Fibroblast of skin of abdomen (primary cell): ENCODE data around the gene RAG1. TPM values are rescaled to one million over a fixed set of nuclear protein-coding genes. Genes with fewer than 3 reads are reported as not detected.
"Not testable (repeated sequence)": the region's sequence is repeated elsewhere in the genome, so short reads cannot be mapped to it uniquely, and the experiment has no call there.

Experiments
- DNase-seq: peaks from one replicate; pipeline ENCODE4 v3.0.0-alpha.2; 2013
- polyA plus RNA-seq, 2 experiments: library from polyadenylated mRNA; unstranded; fragments of 120-200 nt; gene quantifications; one replicate each; pipeline ENCODE4 v1.2.1, GENCODE V29; 2013; ENCODE audit not compliant: insufficient read length in 2 of 2

RAG1 gene
- polyA plus RNA-seq (2013, experiment 1 of 2; ENCODE audit: insufficient read length): 0.76 TPM
- polyA plus RNA-seq (2013, experiment 2 of 2; ENCODE audit: insufficient read length): 0.66 TPM

DNA sequence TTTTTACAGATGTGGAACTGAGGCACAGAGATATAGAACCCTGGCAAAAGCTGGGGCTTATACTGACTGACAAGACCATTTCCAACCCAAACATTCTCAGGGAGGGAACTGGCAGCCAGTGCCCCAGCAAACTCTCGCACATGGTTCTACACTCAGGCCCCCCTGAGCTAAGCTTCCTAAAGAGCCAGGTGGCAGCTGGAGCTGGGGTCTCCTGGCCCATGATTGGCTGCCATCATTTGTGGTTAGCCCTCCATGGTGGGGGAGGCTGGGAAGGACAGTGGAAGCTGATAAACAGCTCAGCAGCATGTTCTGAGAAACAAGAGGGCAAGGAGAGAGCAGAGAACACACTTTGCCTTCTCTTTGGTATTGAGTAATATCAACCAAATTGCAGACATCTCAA lies at the start of gene RAG1:
Gene RAG1 (plus strand): TSS at position 314 of the 400 bp plus-strand sequence. CDS start 5,298 bp downstream, outside the sequence.
- DNase-seq: no peak

DNA sequence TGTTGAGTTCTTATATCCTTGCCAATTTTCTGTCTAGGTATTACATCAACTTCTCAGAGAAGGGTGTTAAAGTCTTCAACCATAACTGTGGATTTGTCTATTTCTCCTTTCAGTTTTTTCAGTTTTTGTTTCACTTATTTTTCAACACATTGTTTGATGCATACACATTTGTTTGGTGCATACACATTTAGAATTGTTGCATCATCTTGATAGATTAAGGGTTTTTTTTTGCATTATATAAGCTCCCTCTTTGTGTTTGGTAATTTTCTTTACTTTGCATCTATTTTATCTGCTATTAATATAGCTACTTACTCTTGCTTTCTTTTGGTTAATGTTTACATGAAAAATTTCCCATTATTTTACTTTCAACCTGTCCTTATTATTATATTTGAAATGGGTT lies 37.0 kb upstream of the RAG1 start:
- no peak for DNase-seq

DNA sequence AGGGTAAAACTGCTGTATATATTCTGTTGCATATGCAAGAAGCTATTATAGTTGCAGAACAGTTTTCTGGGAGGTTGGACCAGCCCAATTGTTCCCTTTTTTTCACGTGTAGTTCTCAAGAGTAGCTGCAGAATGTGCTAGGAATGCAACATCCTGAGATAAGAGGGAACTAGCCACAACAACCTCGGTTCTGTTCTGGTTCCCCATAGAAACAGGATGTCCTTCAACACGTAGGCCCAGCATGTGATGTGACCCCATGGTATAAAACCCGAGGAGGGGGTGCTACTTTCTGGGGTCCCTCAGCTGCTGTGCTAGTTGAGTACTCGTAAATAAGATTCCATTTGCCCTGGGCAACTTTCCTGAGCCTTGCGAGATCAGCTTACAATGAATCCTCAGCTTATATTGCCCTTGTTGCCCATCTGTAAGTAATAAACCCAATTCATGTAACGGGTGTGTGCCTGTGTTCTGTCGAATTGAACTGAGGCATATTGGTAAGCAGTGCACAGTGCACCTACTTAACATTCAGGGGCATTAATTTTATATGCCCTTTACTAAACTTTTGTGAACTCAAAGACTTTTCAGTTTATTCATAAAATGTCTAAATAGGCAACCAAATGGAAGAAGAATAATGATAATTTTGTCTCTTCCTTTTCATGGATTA lies 34.7 kb upstream of the RAG1 start:
- no peak for DNase-seq

DNA sequence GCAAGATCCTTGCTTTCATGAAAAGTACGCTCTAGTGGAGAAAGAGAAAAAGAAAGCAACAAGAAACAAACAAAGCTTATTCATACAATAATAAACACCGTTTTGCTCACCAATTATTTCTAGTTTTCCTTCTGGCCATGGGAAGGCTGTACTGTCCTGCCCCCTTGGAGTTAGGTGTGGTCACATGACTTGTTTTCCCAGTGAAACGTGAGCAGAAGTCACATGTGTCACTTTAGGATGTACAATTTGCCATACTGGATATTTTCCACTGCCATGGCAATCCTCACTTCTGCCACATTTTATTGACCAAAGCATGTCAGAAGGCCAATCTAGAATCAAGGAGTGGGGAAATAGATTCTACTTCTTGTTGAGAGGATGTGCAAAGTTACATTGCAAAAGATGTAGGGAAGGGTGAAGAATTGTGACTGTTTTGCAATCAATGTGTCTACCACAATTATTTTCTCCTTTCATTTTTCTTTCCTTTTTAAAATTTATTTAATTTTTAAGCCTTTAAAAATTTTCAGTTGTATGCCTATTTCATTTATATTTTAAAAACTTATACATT lies 33.4 kb upstream of the RAG1 start:
- no peak for DNase-seq

DNA sequence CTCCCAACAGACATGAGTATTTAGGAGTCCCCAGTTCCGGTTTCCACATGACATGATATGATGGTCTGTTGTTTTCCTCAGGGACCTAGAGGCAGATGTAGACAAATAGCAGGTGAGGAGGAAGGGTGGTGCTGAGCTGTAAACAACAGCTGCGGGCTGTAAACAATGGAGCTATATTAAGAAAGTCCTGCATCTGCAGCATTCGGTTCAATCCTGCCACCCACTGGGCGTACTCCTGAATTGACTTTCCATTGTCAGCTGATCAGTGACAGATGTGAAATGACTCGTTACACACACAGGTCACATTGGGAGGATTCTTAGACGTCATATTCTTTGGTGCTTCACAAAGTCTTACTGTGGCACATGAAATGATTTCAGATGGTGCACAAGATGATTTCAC lies 26.8 kb upstream of the RAG1 start:
- peak; percentile 25 for DNase-seq

DNA sequence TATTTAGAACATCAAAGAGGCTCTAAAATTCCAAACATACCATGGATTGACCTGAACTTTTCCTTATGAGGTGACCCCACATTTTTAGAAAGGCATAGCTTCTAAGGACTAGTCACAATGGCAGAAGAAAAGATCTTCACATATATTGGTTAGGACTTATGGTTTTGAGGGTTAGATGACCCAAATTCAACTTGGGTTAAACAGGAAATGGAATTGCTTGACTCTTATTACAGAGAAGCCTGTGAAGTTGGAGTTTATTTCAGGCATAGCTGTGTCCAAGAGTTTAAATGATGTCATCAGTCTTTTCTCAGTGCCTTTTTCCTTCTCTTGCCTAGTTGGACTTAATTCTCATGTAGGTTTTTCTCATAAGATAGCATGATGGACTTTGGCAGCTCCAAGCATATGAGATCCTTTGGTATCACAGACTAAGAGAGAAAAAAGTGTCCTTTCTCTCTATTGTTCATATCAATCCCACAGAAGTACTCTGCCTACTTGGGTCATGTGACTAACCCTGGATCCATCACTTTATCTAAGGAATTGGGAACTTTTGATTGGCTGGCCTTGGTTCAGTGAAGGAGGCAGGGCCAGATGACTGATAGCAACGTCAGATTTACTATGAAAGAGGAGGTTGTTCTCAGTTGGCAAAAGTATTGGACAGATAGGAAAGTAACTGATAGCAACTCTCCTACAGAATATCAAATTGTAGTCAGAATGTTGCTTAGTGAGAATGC lies 17.3 kb upstream of the RAG1 start:
- no peak for DNase-seq

DNA sequence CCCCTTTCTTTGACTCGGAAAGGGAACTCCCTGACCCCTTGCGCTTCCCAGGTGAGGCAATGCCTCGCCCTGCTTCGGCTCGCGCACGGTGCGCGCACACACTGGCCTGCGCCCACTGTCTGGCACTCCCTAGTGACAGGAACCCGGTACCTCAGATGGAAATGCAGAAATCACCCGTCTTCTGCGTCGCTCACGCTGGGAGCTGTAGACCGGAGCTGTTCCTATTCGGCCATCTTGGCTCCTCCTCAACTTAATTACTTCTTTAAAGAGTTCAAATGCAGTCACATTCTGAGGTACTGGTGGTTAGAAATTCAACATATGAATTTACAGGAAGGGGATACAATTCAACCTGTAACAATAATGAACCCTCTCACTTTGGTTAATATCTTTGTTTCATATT lies 10.4 kb upstream of the RAG1 start:
- not testable (repeated sequence) for DNase-seq

DNA sequence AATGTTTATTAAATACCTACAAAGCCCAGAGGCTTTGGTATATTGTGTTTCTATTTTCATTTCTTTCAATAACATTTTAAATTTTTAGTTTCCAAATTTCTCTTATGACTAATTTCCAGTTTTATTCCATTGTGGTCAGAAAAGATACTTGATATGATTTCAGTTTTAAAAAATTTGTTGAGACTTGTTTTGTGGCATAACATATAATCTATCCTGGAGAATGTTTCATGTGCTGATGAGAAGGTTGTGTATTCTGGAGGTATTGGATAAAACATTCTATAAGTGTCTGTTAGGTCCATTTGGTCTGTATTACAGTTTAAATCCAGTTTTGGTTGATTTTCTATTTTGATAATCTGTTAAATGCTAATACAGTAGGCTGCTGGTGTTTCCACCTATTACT lies 9.8 kb upstream of the RAG1 start:
- no peak for DNase-seq

DNA sequence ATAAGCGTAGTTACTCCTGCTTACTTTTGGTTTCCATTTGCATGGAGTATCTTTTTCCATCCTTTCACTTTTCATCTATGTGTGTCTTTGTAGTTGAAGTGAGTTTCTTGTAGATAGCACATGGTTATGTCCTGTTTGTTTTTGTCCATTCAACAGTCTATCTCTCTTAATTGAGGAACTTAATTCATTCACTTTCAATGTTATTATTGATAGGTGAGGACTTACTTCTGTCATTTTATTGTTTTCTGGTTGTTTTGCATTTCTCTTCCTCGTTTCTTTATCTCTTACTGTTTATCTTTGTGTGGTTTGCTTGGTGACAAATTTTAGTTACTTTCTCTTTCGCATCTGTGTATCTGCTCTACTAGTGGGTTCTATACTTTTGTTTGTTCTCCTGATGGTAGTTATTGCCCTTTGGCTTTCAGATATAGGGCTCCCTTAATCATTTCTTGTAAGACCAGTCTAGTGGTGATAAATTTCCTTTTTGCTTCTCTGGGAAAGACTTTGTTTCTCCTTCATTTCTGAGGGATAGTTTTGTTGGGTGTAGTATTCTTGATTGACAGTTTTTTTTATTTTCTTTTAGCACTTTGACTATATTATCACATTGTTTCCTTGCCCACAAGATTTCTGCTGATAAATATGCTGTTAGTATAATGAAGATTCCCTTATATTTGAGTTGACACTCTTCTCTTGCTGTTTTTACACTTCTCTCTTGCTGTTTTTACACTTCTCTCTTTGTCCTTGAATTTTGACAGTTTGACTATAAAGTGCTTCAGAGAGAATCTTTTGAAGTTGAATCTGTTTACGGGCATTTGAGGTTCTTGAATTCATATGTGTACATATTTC lies 9.0 kb upstream of the RAG1 start:
- DNase-seq: no peak

DNA sequence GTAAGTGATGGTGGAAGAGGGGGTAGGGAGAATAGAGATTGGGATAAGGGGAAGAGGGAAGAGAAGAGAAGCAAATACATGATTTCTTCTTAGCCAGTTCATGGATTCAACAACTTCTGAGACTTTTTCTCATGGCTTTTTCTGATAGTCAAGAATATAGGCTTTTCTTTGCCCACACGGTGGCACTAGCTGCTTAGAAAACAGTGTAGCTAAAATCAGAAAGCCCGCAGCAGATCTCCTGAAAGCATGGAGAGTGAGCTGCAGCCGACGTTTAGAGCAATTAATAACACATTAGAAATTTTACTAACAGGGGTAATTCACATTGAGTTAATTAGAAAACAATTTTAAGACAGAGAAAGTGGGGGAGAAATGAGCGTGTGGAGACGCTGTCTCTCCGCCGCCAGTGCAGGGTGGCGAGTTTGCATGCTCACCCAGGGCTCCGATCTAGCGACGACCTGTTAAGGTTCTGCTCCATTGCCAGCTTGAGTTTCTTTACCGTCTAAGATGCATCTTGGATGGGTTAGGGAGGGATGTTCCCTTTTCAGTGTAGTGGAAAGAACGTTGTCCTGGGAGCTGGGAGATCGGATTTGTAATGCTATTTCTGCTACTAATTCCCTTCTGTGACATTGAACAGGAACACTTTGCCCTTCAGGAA lies 3.3 kb upstream of the RAG1 start:
- DNase-seq: peak; percentile 61

DNA sequence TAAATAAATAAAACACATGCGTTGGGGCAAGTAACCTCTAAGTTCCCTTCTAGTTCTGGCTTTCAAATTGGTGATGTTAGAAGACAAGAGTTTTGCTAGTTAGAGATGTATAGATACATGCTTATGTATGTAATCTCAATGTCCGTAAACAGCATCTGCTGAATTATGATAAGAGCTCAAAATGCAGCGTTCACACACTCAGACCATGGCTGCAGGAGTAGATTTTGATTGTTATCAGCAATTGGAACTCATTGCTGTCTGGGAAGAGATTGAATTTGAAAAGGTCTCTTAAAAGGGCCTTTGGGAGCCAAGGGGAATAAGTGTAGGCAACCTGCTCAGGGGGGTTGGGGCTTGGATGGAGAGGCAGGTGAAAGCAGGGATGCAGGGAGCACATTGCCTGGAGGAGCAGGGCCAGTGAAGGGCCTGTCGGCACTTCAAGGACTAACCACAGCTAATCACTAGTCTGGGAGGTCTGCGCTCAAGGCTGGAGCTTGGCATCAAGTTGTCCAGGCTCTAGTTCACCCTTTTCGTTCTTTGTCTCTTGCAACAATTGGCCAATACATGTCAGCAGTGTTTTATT lies 2.7 kb upstream of the RAG1 start:
- DNase-seq: no peak

DNA sequence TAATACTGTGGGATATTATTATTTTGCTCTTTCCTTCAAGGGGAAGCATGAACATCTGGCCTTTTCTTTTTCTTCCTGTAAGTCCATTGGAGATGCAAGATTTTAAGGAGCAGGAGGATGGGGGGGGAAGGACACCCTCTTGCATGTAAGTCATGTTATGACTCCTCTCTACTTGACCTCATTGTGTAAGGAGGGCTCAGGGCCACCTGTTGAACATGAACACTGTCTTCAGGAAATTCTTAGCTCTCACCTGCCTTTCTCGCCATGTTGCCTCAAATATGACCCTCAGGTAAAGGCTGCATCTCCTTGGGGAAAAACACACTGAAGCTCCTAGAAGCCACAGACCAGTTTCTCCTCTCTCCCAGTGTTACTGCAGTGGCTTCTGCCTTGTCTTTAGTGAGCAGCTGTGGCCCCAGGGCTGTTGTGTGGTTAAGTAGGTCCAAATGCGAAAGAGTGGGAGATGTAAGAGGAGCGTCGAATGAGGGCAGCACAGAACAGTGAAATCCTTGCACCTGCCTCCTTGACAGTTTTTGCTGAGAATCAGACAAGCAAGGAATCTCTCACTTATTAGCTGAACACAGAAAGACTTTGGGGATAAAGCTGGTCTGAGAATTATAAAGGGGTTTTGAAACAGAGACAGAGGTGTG lies 1.3 kb upstream of the RAG1 start:
- DNase-seq: no peak

DNA sequence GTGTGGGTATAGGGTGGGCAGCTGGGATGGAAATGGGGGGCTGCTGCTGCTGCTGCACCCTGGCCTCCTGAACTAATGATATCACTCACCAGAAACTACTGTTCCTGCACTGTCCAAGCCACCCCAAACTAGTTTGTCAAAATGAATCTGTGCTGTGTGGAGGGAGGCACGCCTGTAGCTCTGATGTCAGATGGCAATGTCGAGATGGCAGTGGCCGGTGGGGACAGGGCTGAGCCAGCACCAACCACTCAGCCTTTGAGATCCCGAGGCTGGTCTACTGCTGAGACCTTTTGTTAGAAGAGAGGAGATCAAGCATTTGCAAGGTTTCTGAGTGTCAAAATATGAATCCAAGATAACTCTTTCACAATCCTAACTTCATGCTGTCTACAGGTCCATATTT lies 1.3 kb downstream of the RAG1 start:
- no peak for DNase-seq

DNA sequence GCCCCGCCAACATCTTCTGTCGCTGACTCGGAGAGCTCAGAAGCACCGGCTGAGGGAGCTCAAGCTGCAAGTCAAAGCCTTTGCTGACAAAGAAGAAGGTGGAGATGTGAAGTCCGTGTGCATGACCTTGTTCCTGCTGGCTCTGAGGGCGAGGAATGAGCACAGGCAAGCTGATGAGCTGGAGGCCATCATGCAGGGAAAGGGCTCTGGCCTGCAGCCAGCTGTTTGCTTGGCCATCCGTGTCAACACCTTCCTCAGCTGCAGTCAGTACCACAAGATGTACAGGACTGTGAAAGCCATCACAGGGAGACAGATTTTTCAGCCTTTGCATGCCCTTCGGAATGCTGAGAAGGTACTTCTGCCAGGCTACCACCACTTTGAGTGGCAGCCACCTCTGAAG lies 6.7 kb downstream of the RAG1 start:
- DNase-seq: no peak

DNA sequence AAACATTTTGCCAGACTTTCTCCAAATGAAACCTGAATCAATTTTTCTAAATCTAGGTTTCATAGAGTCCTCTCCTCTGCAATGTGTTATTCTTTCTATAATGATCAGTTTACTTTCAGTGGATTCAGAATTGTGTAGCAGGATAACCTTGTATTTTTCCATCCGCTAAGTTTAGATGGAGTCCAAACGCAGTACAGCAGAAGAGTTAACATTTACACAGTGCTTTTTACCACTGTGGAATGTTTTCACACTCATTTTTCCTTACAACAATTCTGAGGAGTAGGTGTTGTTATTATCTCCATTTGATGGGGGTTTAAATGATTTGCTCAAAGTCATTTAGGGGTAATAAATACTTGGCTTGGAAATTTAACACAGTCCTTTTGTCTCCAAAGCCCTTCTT lies 9.6 kb downstream of the RAG1 start:
- no peak for DNase-seq

DNA sequence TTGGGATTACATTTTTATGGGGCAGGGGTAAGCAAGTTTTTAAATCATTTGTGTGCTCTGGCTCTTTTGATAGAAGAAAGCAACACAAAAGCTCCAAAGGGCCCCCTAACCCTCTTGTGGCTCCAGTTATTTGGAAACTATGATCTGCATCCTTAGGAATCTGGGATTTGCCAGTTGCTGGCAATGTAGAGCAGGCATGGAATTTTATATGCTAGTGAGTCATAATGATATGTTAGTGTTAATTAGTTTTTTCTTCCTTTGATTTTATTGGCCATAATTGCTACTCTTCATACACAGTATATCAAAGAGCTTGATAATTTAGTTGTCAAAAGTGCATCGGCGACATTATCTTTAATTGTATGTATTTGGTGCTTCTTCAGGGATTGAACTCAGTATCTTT lies 10.1 kb downstream of the RAG1 start:
- DNase-seq: peak; percentile 71

DNA sequence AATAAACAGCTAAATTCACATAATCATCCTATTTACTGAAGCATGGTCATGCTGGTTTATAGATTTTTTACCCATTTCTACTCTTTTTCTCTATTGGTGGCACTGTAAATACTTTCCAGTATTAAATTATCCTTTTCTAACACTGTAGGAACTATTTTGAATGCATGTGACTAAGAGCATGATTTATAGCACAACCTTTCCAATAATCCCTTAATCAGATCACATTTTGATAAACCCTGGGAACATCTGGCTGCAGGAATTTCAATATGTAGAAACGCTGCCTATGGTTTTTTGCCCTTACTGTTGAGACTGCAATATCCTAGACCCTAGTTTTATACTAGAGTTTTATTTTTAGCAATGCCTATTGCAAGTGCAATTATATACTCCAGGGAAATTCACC lies 10.7 kb downstream of the RAG1 start:
- peak; percentile 11 for DNase-seq

DNA sequence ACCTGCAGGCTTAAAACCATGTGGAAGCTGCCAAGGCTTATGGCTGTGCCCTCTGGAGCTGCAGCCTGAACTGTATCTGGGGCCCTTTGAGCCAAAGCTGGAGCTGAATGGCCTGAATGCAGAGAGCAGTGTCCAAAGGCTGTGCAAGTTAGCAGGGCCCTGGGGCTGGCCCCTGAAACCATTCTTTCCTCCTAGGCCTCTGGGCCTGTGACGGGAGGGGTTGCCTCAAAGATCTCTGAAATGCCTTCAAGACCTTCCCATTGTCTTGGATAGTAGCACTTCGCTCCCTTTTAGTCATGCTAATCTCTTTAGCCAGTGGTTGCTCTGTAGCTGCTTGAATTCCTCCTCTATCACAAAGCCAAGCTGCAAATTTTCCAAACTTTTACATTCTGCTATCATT lies 13.7 kb downstream of the RAG1 start:
- no peak for DNase-seq

DNA sequence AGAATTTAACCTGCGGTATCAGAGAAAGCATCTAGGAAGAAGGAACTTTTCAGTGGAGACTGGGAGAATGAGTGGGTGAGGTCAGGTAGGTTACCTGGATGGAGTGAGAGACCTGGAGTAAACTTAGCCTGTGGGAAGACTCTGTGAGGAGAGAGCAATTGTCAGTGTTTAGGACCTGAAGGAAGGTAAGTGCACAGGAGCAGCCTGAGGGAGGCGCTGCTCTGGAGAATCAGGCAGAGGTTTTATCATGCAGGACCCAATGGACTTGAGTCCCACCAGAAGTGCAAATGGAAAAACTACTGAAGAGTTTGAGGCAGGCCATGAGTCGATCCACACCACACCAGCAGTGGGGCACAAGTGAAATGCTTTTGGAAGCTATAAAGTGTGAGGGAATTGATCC lies 15.9 kb downstream of the RAG1 start:
- no peak for DNase-seq

DNA sequence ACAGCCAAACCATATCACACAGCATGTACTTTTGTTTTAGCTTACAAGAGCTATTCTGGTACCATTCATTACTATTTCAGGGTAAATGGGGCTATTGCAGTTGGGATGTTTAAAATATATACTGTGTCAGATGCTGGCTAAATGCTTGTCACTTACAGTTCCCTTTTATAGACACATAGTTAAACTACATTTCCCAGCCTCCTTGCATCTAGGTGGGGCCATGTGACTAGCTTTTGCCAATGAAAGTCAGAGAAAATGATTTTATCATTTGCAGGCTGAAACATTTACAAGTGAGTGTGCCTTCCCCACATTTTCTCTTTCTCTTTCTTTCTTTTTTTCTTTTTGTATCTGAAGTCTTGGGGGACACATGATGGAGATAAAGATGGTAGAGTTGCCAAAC lies 18.7 kb downstream of the RAG1 start:
- no peak for DNase-seq

DNA sequence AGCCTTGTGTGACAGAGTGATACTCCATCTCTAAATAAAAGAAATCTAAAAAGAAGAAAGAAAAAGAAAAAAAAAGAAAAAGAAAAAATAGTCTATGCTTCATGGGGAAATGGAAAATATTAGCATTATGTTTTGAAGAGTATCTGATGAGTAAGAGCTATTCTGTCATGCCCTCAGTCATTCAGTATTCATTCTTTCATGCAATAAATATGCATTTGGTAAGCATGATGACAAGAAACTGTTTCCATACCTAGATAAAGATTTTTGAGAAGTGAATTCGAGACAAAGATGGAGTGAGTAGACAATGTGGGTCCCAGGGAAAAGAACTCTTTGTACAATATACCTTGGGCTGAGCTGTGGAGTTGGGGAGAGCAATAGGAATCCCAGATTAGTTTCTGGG lies 20.3 kb downstream of the RAG1 start:
- DNase-seq: peak; percentile 9

DNA sequence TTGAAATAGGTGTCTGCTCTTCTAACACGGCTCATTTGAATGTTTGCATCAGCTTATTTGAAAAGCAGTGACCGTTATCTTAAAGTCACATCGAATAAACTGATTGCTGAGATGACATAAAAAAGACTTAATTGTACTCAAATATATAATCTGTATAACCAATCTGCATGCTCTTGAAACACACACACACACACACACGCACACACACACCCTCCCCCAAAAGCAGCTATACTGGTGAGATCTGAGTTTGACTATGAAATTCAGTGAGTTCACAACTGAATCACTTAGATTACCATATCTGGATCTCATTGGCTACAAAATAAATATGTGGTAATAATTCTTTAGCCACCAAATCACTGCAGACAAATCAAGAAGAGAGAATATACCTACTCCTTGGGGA lies 22.7 kb downstream of the RAG1 start:
- DNase-seq: no peak
